GM12872 (cell line): ENCODE data around the gene ERFE.

Experiments
- TF ChIP-seq, protein P1 (sequence below): IDR thresholded peaks from 3 replicates; pipeline ENCODE4 v1.5.1; 2011; ENCODE audit warnings: low read depth, mild to moderate bottlenecking, low read length, moderate library complexity; ENCODE audit not compliant: insufficient read depth

ERFE gene

DNA sequence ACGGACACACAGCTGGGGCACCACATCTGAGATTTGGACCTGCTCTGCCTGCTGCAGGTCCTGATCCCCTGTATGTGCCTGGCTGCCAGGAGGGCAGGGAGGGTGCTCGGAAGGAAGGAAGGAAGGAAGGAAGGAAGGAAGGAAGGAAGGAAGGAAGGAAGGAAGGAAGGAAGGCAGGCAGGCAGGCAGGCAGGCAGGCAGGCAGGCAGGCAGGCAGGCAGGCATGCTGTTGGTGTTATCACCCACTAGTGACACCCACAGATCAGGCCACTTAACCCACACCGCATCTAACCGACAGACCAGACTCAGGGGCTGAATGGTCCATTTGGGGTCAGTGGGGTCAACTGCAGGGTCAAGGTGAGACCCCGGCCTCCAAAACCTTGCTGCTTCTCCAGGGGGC is 14.5 kb upstream of the ERFE start:
- TF ChIP-seq, protein P1, sequence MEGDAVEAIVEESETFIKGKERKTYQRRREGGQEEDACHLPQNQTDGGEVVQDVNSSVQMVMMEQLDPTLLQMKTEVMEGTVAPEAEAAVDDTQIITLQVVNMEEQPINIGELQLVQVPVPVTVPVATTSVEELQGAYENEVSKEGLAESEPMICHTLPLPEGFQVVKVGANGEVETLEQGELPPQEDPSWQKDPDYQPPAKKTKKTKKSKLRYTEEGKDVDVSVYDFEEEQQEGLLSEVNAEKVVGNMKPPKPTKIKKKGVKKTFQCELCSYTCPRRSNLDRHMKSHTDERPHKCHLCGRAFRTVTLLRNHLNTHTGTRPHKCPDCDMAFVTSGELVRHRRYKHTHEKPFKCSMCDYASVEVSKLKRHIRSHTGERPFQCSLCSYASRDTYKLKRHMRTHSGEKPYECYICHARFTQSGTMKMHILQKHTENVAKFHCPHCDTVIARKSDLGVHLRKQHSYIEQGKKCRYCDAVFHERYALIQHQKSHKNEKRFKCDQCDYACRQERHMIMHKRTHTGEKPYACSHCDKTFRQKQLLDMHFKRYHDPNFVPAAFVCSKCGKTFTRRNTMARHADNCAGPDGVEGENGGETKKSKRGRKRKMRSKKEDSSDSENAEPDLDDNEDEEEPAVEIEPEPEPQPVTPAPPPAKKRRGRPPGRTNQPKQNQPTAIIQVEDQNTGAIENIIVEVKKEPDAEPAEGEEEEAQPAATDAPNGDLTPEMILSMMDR = no peak

DNA sequence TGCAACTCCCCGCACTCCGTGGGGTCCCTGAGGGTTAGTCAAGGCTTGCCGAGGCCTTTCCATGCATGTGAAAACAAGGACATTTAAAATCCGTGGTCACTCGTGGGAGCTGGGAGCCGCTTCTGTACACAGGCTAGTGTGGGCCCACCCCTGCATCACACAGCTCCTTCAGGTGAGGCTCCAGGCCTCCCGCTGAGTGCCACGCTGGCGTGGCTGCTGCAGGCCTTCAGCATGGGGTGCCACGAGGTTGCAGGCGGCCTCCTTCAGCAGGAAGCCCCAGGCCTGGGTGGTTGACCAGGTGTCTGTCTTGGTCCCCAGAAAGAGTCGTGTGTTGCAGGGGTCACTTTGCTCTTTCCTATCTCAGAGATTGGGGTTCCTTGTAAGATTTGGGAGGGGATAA is 13.7 kb upstream of the ERFE start:
- TF ChIP-seq, protein P1 = no peak

DNA sequence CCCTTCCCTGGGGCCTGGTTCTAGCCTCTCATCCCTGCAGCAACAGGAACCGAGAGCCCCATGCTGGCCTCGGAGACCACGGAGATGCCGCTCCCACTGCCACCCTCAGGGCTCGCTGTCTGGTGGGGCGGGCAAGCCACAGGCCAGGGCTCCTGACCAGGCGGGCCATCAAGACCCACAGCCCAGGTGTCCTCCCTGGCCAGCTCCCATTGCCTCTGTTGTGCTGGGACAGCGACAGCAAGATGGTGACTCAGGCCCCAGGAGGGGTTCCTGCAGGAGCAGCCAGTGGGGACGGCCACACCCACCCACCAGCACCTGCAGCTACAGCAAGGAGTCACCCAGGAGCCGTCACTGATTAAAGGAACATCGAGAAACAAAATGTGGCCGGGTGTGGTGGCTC is 12.9 kb upstream of the ERFE start:
- TF ChIP-seq, protein P1 = no peak

DNA sequence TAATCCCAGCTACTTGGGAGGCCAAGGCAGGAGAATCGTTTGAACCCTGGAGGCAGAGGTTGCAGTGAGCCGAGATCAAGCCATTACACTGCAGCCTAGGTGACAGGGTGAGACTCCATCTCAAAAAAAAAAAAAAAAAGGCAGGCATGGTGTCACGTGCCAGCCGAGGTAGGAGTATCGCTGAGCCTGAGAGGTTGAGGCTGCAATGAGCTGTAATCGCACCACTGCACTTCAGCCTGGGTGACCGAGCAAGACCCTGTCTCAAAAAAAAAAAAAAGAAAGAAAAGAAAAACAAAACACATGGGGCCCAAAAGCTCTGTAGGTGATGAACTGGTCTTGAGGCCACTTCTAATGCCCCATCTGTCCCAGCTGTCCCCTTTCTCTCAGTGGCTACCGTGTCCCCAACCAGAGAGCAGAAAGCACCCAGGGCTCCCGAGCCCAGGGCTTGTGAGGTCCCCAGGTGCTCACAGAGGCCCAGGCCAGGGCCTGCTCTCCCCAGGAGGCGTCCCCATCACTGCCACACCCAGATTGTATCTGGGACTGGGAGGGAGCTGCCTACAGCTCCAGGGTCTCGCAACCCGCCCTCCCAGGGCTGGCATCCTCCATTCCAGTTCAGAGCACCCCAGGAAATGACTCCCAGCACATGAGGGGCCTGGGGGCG is 11.8 kb upstream of the ERFE start:
- TF ChIP-seq, protein P1 = no peak

DNA sequence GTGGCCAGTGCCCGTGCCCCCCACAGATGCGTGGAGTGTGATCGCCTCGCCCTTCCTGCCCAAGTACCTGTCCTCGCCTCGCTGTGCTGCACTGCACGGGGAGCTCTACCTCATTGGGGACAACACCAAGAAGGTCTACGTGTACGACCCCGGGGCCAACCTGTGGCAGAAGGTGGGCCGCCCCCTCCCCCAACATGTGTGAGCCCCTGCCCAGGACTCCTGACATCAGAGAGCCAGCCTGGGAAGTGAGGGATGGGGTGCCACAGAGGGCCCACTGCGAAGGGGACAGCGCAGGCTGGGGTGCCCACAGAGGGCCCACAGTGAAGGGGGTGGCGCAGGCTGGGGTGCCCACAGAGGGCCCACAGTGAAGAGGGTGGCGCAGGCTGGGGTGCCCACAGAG is 9.8 kb upstream of the ERFE start:
- TF ChIP-seq, protein P1 = no peak

DNA sequence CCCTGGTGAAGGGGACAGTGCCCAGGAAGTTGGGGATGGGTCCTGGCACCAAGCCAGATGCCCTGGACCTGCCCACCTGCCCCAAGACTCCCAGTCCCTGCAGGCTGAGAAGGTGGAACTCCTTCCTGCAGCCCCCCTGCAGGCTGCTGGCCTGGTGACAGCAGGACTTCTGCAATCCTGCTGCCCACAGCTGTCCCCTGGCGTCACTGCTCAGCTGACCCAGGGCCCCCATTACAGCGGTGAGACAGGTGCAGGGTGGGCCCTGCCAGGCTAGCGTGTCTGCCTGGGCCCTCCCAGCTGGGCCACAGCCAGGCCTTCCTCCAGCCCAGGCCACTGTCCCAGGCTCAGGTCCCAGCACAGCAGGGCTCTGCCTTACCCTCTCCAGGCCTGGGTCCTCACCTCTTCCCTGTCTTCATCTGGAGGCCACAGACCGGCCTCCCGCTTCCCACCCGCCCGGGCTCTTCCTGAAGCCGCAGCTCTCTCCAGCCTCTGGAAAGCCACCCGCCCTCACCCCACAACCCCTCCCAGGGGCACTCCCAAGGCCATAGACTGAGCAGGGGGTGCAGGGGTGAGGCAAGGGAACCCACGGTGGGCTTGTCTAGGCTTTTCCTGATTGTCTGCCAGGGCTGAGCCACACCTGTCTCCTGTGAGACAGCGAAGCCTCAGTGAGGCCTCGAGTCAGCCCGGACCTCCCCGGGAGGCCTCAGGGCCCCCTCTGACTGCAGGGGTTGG is 8.8 kb upstream of the ERFE start:
- TF ChIP-seq, protein P1 = no peak

DNA sequence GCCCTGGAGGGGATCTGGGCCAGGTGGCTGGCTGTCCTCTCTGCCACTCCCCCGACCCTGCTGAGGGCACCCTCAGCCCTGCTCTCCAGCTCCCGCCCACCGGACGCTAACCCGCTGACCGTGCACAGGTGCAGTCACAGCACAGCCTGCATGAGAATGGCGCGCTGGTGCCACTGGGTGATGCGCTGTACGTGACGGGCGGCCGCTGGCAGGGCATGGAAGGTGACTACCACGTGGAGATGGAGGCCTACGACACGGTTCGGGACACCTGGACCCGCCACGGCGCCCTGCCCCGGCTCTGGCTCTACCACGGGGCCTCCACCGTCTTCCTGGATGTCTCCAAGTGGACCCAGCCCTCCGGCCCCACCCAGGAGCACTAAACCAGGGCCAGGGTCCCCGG is 8.1 kb upstream of the ERFE start:
- TF ChIP-seq, protein P1 = no peak
